ENCODE results near the gene MIEF1.

The MIEF1 gene

DNA sequence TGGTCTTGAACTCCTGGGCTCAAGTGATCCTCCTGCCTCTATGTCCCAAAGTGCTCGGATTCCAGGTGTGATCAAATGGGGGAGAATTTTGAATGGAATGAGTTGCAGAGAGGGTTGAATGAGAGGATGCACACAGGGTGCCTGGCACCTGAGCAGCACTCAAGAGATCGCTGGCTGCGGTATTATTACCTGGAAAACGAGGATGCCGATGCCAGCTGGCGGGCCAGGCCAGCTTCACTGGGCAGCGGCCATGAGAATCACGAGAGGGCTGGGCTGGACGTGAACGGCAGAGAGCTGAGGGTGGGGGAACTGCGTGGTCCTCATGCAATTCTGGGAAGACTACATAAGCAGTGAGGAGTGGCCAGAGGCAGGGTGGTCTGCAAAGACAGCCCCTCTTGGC is 42.4 kb upstream of the MIEF1 start:
- Histone ChIP-seq H2AFZ (no peak overlapping the region), H3K36me3 (ENCODE audit: control insufficient read depth, insufficient read depth, low read length) (no peaks in the 10 kb centered on the region), H3K4me2 (ENCODE audit: low read length) (no peak overlapping the region), H3K9ac (no peak overlapping the region), H3K27me3 (ENCODE audit: control insufficient read depth, insufficient read depth, low read length) (peaks cover 4% of the 10 kb centered on the region), H3K79me2 (no peaks in the 10 kb centered on the region), H3K27ac (no peak overlapping the region), H3K4me1 (no peaks in the 10 kb centered on the region), H3K4me3 (ENCODE audit: low read depth, low read length) (no peak overlapping the region), H3K9me3 (ENCODE audit: control insufficient read depth, low read length) (no peaks in the 10 kb centered on the region)
- TF ChIP-seq, protein P1, sequence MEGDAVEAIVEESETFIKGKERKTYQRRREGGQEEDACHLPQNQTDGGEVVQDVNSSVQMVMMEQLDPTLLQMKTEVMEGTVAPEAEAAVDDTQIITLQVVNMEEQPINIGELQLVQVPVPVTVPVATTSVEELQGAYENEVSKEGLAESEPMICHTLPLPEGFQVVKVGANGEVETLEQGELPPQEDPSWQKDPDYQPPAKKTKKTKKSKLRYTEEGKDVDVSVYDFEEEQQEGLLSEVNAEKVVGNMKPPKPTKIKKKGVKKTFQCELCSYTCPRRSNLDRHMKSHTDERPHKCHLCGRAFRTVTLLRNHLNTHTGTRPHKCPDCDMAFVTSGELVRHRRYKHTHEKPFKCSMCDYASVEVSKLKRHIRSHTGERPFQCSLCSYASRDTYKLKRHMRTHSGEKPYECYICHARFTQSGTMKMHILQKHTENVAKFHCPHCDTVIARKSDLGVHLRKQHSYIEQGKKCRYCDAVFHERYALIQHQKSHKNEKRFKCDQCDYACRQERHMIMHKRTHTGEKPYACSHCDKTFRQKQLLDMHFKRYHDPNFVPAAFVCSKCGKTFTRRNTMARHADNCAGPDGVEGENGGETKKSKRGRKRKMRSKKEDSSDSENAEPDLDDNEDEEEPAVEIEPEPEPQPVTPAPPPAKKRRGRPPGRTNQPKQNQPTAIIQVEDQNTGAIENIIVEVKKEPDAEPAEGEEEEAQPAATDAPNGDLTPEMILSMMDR (IDR thresholded peaks at IDR 0.05) = no peak

DNA sequence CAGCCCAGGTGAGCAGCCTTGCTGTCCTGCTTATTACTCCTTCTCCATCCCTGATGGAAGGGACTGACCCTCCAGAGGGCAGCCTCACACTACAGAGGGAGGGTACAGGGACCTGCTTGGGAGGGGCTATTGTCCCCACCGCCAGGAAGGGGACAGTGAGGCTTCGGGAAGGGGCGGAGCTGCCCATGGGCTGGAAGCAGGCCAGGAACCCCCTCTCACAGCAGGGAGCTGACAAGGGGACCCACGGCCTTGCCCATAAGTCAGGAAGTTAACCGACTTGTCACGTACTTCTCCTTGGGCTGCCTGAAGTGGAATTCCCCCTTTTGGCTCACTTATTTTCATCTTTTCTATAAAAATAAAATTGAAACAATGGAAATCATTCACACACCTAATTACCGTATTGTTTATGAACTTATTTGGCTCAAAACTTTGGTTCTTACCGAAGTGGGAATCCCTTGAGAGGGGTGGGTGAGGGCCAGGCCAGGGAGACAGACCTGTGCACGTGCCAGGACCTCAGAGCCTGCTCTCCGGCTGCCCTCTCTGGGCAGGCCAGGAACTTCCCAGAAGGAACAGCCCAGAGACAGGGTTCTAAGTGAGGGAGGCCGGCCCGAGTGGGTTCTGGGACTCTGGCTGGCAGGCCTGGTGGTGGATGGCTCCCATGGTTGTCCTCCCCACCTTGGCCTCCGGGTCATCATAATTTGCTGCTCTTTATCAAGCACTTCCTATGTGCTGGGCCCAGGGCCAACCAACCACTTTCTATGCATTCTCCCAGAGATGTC is 39.5 kb upstream of the MIEF1 start:
- TF ChIP-seq, protein P1 (IDR thresholded peaks at IDR 0.05) = no peak
- H3K9ac ChIP-seq = no peak overlapping the region
- no peaks in the 10 kb centered on the region for H3K4me1 ChIP-seq
- no peaks in the 10 kb centered on the region for H3K79me2 ChIP-seq
- peaks cover 4% of the 10 kb centered on the region for H3K27me3 ChIP-seq (ENCODE audit: control insufficient read depth, insufficient read depth, low read length)
- peak overlapping the region; percentile 68 for H3K27ac ChIP-seq
- no peak overlapping the region for H3K4me2 ChIP-seq (ENCODE audit: low read length)
- no peaks in the 10 kb centered on the region for H3K36me3 ChIP-seq (ENCODE audit: control insufficient read depth, insufficient read depth, low read length)
- H3K4me3 ChIP-seq (ENCODE audit: low read depth, low read length) = no peak overlapping the region
- no peak overlapping the region for H2AFZ ChIP-seq
- no peaks in the 10 kb centered on the region for H3K9me3 ChIP-seq (ENCODE audit: control insufficient read depth, low read length)

DNA sequence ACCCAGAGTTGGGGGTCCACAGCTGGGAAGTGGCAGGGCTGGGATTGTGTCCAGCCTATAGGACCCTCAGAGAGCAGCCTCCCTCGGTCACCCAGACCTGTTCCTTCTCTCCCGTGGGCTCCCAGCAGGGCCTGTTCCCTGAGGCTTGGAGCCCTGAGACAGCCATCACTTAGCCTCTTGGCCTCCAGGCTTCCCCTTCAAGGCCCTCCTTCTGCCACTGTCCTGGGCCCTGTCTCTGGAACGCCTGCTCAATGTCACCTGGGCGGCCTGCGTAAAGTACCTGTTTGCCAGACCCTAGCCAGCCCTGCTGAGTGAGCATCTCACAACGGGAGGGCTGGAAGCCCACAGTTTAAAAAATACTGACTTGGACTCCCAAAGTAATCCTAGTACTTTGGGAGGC is 38.8 kb upstream of the MIEF1 start:
- TF ChIP-seq, protein P1 (IDR thresholded peaks at IDR 0.05) = no peak
- H3K27me3 ChIP-seq (ENCODE audit: control insufficient read depth, insufficient read depth, low read length) = peaks cover 1% of the 10 kb centered on the region
- no peaks in the 10 kb centered on the region for H3K9me3 ChIP-seq (ENCODE audit: control insufficient read depth, low read length)
- H3K79me2 ChIP-seq = no peaks in the 10 kb centered on the region
- no peak overlapping the region for H3K4me3 ChIP-seq (ENCODE audit: low read depth, low read length)
- H2AFZ ChIP-seq = no peak overlapping the region
- H3K27ac ChIP-seq = peak overlapping the region; percentile 68
- H3K4me1 ChIP-seq = no peaks in the 10 kb centered on the region
- H3K4me2 ChIP-seq (ENCODE audit: low read length) = no peak overlapping the region
- no peak overlapping the region for H3K9ac ChIP-seq
- H3K36me3 ChIP-seq (ENCODE audit: control insufficient read depth, insufficient read depth, low read length) = no peaks in the 10 kb centered on the region

DNA sequence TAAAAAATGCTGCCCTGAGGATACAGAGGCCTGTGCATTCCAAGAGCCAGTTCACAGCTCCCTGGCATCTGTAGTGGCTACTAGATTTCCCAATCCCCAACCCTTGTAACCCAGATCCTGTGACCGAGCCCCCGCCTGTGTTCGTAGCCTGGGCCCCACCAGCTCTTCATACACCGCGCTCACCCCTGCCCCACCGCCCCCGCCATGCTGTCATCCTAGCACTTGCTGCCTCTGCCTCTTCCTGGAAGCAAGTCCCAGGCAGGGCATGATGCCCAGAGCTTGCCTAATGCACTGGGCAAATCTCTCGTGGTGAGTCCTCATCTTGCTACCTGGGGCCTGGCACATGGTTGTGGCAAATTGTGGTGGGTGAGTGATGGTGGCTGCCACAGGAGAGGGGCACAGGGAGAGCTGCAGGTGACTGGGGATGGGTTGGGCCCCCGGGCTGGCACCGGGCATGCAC is 38.1 kb upstream of the MIEF1 start:
- Histone ChIP-seq H3K4me1 (no peaks in the 10 kb centered on the region), H3K4me2 (ENCODE audit: low read length) (no peak overlapping the region), H3K9ac (no peak overlapping the region), H3K79me2 (no peaks in the 10 kb centered on the region), H3K27me3 (ENCODE audit: control insufficient read depth, insufficient read depth, low read length) (no peaks in the 10 kb centered on the region), H3K9me3 (ENCODE audit: control insufficient read depth, low read length) (no peaks in the 10 kb centered on the region), H3K4me3 (ENCODE audit: low read depth, low read length) (no peak overlapping the region), H2AFZ (no peak overlapping the region), H3K27ac (no peak overlapping the region), H3K36me3 (ENCODE audit: control insufficient read depth, insufficient read depth, low read length) (no peaks in the 10 kb centered on the region)
- TF ChIP-seq, protein P1 (IDR thresholded peaks at IDR 0.05) = no peak

Measured in parathyroid adenoma (tissue), 2 donors.